ENCODE measurements around the gene PIN4. TPM values are rescaled to one million over a fixed set of nuclear protein-coding genes. Genes with fewer than 3 reads are reported as not detected.

Gene PIN4
- total RNA-seq, 1 experiment from 2014 or later, result 14.3 TPM

Other genes with a start within 250 kb of the PIN4 start
- gene RTL5, start 49.8 kb upstream of the PIN4 start, total RNA-seq (2014; rRNA removed; shearing (Covaris generic)), result not detected in 2 replicates
- gene ERCC6L, start 57.3 kb downstream of the PIN4 start, total RNA-seq (2014; rRNA removed; shearing (Covaris generic)), result 10.1 and 10.5 TPM in 2 replicates
- gene RPS4X, start 95.5 kb downstream of the PIN4 start, total RNA-seq (2014; rRNA removed; shearing (Covaris generic)), result 1,087 and 1,109 TPM in 2 replicates
- 3.2 TPM in 1 of 2 replicates, not detected in the other for gene CITED1, start 124.2 kb downstream of the PIN4 start, total RNA-seq (2014; rRNA removed; shearing (Covaris generic))

Data from HT1080 (cell line).